GM12874 (cell line): ENCODE measurements around the gene ZBTB46.

Source experiments
- CTCF ChIP-seq: IDR thresholded peaks from 2 replicates; pipeline ENCODE4 v1.5.1; 2011; ENCODE audit warnings: low read depth, mild to moderate bottlenecking, control low read depth, low read length, moderate library complexity; ENCODE audit not compliant: insufficient read depth

ZBTB46 gene

DNA sequence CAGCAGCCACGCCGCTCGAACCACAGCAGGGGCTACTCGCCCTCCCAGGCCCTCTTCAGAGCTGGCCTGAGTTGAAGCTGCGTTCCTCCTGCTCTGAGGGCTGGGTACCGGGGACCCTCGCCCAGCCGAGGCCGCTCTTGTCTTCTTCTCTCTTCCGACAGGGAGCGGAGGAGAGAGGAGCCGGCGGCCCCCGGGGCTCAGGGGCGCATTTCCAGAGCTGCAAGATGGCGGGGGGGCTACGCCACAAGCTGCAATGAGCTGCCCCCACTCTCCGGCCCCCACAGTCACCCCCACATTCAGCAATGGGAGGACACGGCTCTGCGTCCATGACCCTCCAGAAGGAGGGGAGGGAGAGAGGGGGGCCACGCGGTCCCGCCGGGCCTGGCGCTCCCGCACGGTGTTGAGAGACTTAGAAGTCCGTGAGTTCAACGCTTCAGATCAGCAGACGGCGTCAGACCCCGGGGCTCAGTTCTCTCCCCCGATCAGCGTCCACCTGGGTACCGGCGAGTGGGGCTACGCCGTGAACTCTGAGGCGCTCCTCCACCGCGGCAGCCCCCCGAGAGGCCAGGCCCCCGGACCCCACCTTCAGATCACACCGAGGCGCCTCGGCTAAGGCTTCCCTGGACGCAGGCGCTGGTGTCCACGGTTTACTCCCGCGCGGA lies 59.9 kb downstream of the ZBTB46 start:
- no peak for TF ChIP-seq CTCF

DNA sequence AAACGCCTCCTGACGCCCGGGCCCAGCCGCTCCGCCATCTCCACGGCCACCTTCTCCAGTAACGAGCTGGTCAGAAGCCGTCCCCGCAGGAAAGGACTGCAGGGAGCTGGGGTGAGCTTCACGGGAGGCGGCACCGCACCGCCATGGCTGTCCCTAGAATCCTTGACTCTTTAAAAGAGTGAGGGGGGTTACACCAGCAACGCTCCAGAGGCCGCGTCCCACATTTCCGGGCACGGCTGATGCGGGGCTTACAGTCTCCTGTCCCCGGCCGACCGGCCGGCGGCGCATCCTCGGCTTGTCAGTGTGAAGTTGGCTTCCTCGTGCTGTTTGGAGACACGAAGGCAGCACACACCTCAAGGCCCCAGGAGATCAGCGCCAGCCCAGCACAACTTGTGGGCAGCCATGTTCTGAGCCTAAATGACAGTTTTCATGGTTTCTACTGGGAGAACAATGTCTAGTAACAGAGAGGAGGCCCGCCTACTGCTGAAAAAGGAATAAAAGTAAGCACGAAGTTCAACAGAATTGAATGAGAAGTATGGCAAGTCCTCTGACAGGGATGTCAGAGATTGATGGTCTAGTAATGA lies 61.1 kb downstream of the ZBTB46 start:
- TF ChIP-seq CTCF = no peak

GRCh38 chr20:63768591-63769515 lies 62.2 kb downstream of the ZBTB46 start:
- TF ChIP-seq CTCF = no peak

GRCh38 chr20:63767886-63768285 lies 63.2 kb downstream of the ZBTB46 start:
- no peak for TF ChIP-seq CTCF

DNA sequence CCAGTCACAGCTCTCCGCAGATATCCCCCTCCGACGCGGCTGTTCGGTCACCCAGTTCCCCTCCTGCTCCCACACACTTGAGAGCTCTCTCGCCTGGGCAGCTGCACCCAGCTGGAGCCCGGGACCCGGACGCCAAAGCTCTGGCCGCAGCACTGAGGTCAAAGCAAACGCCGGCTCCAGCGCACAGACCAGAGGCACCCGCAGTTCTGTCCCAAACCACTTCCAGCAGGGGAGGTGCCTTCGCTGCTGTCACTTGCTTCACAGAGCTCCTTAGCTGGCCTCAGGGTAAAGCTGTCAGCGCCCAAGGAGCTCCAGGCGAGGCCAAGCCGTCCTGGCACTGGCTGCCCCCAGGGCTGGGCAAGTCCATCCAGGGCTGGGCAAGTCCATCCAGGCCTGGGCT lies 63.6 kb downstream of the ZBTB46 start:
- no peak for TF ChIP-seq CTCF

GRCh38 chr20:63766695-63767426 lies 64.2 kb downstream of the ZBTB46 start:
- no peak for TF ChIP-seq CTCF

DNA sequence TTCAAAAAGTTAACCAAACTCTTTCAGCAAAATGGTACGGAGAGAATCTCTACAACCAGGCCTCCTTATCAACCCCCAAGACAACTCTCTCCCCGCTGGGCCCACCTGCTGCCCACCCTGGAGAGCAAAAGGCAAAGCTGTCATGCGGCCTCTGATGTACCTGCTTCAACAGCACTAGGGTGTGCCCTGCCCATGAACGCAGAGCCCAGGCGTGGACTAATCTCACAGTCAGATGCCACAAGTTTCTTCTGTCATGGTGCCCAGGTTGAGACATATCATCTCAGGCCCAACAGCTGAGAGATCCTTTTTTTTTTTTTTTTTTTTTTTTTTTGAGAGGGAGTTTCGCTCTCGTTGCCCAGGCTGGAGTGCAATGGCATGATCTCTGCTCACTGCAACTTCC lies 65.2 kb downstream of the ZBTB46 start:
- no peak for TF ChIP-seq CTCF
